ENCODE results near the gene YTHDF1.
A peak's percentile ranks its signal among the peaks of the same experiment; 100 is the strongest.

YTHDF1 gene

GRCh38 chr20:63178889-63179686 is 36.8 kb downstream of the YTHDF1 start (continued):
- TF ChIP-seq ZNF302 (tag by site-specific recombination; IDR thresholded peaks at IDR 0.05; ENCODE audit: low read depth) (no peak), GLIS2 (tag by site-specific recombination; IDR thresholded peaks at IDR 0.05) (peak; percentile 62; the same call in 1 of the 2 replicates), MYNN (tag by site-specific recombination; IDR thresholded peaks at IDR 0.05; ENCODE audit: borderline replicate concordance) (no peak), ZNF654 (tag by site-specific recombination; IDR thresholded peaks at IDR 0.05; ENCODE audit: low read depth) (peak; percentile 41), ZNF335 (tag by site-specific recombination; conservative IDR thresholded peaks at IDR 0.05) (no peak), KLF8 (tag by site-specific recombination; IDR thresholded peaks at IDR 0.05) (peak; percentile 66; the same call in 1 of the 2 replicates), ZNF596 (tag by site-specific recombination; IDR thresholded peaks at IDR 0.05) (no peak), KLF9 (tag by site-specific recombination; IDR thresholded peaks at IDR 0.05; ENCODE audit: low read depth) (peak; percentile 63), ZNF548 (tag by site-specific recombination; IDR thresholded peaks at IDR 0.05) (no peak), KLF16 (tag by site-specific recombination; IDR thresholded peaks at IDR 0.05) (peak; percentile 76), SP3 (tag by site-specific recombination; IDR thresholded peaks at IDR 0.05) (peak; percentile 85; the same call in 1 of the 2 replicates)
- TF ChIP-seq, protein P1, sequence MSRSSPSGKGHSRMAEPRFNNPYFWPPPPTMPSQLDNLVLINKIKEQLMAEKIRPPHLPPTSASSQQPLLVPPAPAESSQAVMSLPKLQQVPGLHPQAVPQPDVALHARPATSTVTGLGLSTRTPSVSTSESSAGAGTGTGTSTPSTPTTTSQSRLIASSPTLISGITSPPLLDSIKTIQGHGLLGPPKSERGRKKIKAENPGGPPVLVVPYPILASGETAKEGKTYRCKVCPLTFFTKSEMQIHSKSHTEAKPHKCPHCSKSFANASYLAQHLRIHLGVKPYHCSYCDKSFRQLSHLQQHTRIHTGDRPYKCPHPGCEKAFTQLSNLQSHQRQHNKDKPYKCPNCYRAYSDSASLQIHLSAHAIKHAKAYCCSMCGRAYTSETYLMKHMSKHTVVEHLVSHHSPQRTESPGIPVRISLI (tag by site-specific recombination; IDR thresholded peaks at IDR 0.05): peak; percentile 95

- H3K9me3 ChIP-seq (ENCODE audit: control insufficient read depth, insufficient read depth, low read depth, low read length): no peaks in the 10 kb centered on the region
- H3K4me1 ChIP-seq (ENCODE audit: control insufficient read depth, insufficient read depth, low read length): peaks cover 8% of the 10 kb centered on the region; the same call in 1 of the 2 replicates
- no peaks in the 10 kb centered on the region for H3K36me3 ChIP-seq (ENCODE audit: control insufficient read depth in 2 of 2, insufficient read depth in 1 of 2, low read length in 2 of 2)
- ChIA-PET CTCF (interaction anchor here (1.2 kb wide), 1 partner anchor 148 kb away, joined by 3 read pairs; no protein-coding TSS in a partner anchor), POLR2A (interaction anchor here (0.8 kb wide), 1 partner anchor 11 kb away, joined by 3 read pairs; no protein-coding TSS in a partner anchor)
- peak overlapping the region; percentile 11; the same call in 1 of the 2 replicates for H3K4me3 ChIP-seq (ENCODE audit: low read depth, low read length)
- H3K27ac ChIP-seq (ENCODE audit: extremely low read depth, low read depth, low read length): no peak overlapping the region
- no peak for TF ChIP-seq ZNF18 (tag by site-specific recombination; IDR thresholded peaks at IDR 0.05)
- TF ChIP-seq, protein P1 (tag by site-specific recombination; IDR thresholded peaks at IDR 0.05): no peak
- TF ChIP-seq, protein P2, sequence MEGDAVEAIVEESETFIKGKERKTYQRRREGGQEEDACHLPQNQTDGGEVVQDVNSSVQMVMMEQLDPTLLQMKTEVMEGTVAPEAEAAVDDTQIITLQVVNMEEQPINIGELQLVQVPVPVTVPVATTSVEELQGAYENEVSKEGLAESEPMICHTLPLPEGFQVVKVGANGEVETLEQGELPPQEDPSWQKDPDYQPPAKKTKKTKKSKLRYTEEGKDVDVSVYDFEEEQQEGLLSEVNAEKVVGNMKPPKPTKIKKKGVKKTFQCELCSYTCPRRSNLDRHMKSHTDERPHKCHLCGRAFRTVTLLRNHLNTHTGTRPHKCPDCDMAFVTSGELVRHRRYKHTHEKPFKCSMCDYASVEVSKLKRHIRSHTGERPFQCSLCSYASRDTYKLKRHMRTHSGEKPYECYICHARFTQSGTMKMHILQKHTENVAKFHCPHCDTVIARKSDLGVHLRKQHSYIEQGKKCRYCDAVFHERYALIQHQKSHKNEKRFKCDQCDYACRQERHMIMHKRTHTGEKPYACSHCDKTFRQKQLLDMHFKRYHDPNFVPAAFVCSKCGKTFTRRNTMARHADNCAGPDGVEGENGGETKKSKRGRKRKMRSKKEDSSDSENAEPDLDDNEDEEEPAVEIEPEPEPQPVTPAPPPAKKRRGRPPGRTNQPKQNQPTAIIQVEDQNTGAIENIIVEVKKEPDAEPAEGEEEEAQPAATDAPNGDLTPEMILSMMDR (tag by site-specific recombination; IDR thresholded peaks at IDR 0.05): no peak
- TF ChIP-seq, protein P3, sequence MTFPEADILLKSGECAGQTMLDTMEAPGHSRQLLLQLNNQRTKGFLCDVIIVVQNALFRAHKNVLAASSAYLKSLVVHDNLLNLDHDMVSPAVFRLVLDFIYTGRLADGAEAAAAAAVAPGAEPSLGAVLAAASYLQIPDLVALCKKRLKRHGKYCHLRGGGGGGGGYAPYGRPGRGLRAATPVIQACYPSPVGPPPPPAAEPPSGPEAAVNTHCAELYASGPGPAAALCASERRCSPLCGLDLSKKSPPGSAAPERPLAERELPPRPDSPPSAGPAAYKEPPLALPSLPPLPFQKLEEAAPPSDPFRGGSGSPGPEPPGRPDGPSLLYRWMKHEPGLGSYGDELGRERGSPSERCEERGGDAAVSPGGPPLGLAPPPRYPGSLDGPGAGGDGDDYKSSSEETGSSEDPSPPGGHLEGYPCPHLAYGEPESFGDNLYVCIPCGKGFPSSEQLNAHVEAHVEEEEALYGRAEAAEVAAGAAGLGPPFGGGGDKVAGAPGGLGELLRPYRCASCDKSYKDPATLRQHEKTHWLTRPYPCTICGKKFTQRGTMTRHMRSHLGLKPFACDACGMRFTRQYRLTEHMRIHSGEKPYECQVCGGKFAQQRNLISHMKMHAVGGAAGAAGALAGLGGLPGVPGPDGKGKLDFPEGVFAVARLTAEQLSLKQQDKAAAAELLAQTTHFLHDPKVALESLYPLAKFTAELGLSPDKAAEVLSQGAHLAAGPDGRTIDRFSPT (tag by site-specific recombination; IDR thresholded peaks at IDR 0.05): no peak
- TF ChIP-seq ZNF843 (tag by site-specific recombination; IDR thresholded peaks at IDR 0.05): no peak
- TF ChIP-seq ZFP41 (tag by site-specific recombination; IDR thresholded peaks at IDR 0.05; ENCODE audit: borderline replicate concordance): no peak
- no peak for TF ChIP-seq ZNF561 (tag by site-specific recombination; IDR thresholded peaks at IDR 0.05; ENCODE audit: borderline replicate concordance)
- TF ChIP-seq ZNF169 (tag by site-specific recombination; IDR thresholded peaks at IDR 0.05): no peak
- TF ChIP-seq PATZ1 (tag by site-specific recombination; IDR thresholded peaks at IDR 0.05): no peak
- no peak for TF ChIP-seq ZNF544 (tag by site-specific recombination; IDR thresholded peaks at IDR 0.05)
- peak; percentile 34 for TF ChIP-seq ZNF335 (tag by site-specific recombination; conservative IDR thresholded peaks at IDR 0.05)
- TF ChIP-seq ZNF366 (tag by site-specific recombination; conservative IDR thresholded peaks at IDR 0.05): no peak
- no peak for TF ChIP-seq ZNF112 (tag by site-specific recombination; IDR thresholded peaks at IDR 0.05)
- TF ChIP-seq ZNF433 (tag by site-specific recombination; IDR thresholded peaks at IDR 0.05; ENCODE audit: low read depth): no peak
- TF ChIP-seq GLIS2 (tag by site-specific recombination; IDR thresholded peaks at IDR 0.05): 0 out of 2 replicates have a peak, but pooled peaks have one; percentile 6
- TF ChIP-seq ZNF146 (tag by site-specific recombination; IDR thresholded peaks at IDR 0.05): no peak
- no peak for TF ChIP-seq ZNF621 (tag by site-specific recombination; IDR thresholded peaks at IDR 0.05)
Measured at GRCh38 chr20:63178446-63178820, 37.5 kb downstream of the YTHDF1 start.
